GM13977 (cell line): ENCODE data around the gene PLXDC1.
"Not testable (repeated sequence)": the region's sequence is repeated elsewhere in the genome, so short reads cannot be mapped to it uniquely, and the experiment has no call there.

Experiments used
- DNase-seq: peaks from one replicate; pipeline ENCODE4 v3.0.0; 2012; ENCODE audit warnings: low spot score
- CTCF ChIP-seq: IDR thresholded peaks from 2 replicates; pipeline ENCODE4 v1.5.1; 2012; ENCODE audit warnings: mild to moderate bottlenecking, control low read depth; ENCODE audit not compliant: insufficient read depth; ENCODE audit errors: extremely low read depth, missing control alignments
- in situ Hi-C: fragments of 300-500 bp; cut with MboI; formaldehyde crosslinking; loops from one replicate; pipeline ENCODE4 v1.12.0; 2022; ENCODE audit warnings: low sequenced_read_pairs, low pct_unique_long_range_greater_than_20kb, mixed read lengths, inconsistent platforms; ENCODE audit not compliant: unreplicated experiment

Gene PLXDC1

GRCh38 chr17:39173080-39173479 lies 21.6 kb upstream of the PLXDC1 start:
- no peak for TF ChIP-seq CTCF
- DNase-seq, result no peak
- in situ Hi-C loops, result no loop called here

GRCh38 chr17:39171933-39172332 lies 20.5 kb upstream of the PLXDC1 start:
- in situ Hi-C loops, result no loop called here
- no peak for DNase-seq
- no peak for TF ChIP-seq CTCF

- DNase-seq, result no peak
- in situ Hi-C loops, result no loop called here
- no peak for TF ChIP-seq CTCF
Observed at GRCh38 chr17:39170558-39170957, 19.1 kb upstream of the PLXDC1 start.

GRCh38 chr17:39170109-39170508 lies 18.7 kb upstream of the PLXDC1 start:
- no peak for DNase-seq
- in situ Hi-C loops, result no loop called here
- no peak for TF ChIP-seq CTCF

- in situ Hi-C loops, result no loop called here
- TF ChIP-seq CTCF, result no peak
- DNase-seq, result no peak
Observed at GRCh38 chr17:39169518-39169917, 18.1 kb upstream of the PLXDC1 start.

- in situ Hi-C loops, result no loop called here
- no peak for TF ChIP-seq CTCF
- DNase-seq, result no peak
Observed at GRCh38 chr17:39169101-39169500, 17.7 kb upstream of the PLXDC1 start.

GRCh38 chr17:39168503-39168902 lies 17.1 kb upstream of the PLXDC1 start:
- DNase-seq, in situ Hi-C loops: not testable (repeated sequence)
